Heart right ventricle (tissue), 16 donors: ENCODE results near the gene USP6. TPM values are rescaled to one million over a fixed set of nuclear protein-coding genes. Genes with fewer than 3 reads are reported as not detected.
"Not testable (repeated sequence)": the region's sequence is repeated elsewhere in the genome, so short reads cannot be mapped to it uniquely, and the experiment has no call there.

Experiments
- ATAC-seq, 8 donors: fragments of 200-7000 bp; cut with Tn5 transposase; one replicate each; pipeline ENCODE4 v1.9.1; 2020; ENCODE audit warnings: mild to moderate bottlenecking in 8 of 8, moderate library complexity in 8 of 8, moderate number of reproducible peaks in 1 of 8
- DNase-seq, 2 donors: peaks; one replicate each; pipeline ENCODE4 v3.0.0-alpha.2; 2020
- H3K27ac ChIP-seq, 10 donors: fragments of 200-600 bp; sonication (generic) in 2 of 10; one replicate each; pipeline versions ENCODE4 v1.5.0 to v1.8.0; 2020 to 2022; ENCODE audit warnings: mild to moderate bottlenecking in 3 of 10
- H3K27me3 ChIP-seq, 7 donors: fragments of 200-600 bp; one replicate each; pipeline ENCODE4 v1.8.0; 2021 to 2022; ENCODE audit warnings: mild to moderate bottlenecking in 2 of 7
- H3K36me3 ChIP-seq, 9 donors: fragments of 200-600 bp; sonication (generic) in 1 of 9; one replicate each; pipeline versions ENCODE4 v1.5.0 to v1.8.0; 2020 to 2022; ENCODE audit warnings: mild to moderate bottlenecking in 2 of 9
- H3K4me1 ChIP-seq, 9 donors: fragments of 200-600 bp; sonication (generic) in 1 of 9; one replicate each; pipeline versions ENCODE4 v1.5.0 to v1.8.0; 2020 to 2022; ENCODE audit warnings: mild to moderate bottlenecking in 4 of 9
- H3K4me3 ChIP-seq, 10 donors: fragments of 200-600 bp; sonication (generic) in 2 of 10; one replicate each; pipeline versions ENCODE4 v1.5.0 to v1.8.0; 2020 to 2022; ENCODE audit warnings: mild to moderate bottlenecking in 7 of 10, moderate library complexity in 2 of 10
- H3K9me3 ChIP-seq, 11 donors: fragments of 200-600 bp in 10 of 11; sonication (generic) in 2 of 11; one replicate each; pipeline versions ENCODE4 v1.5.0 to v1.8.0; 2013 to 2022; ENCODE audit warnings: mild to moderate bottlenecking in 2 of 11, control low read depth in 1 of 11, moderate library complexity in 1 of 11
- WGBS, 2 donors: extraction: QIAGEN DNeasy Blood & Tissue Kit; methylation state at CpG; one replicate each; pipeline ENCODE4 v1.1.7; 2013; ENCODE audit warnings: inconsistent platforms in 1 of 2; 5-methylcytosine and 5-hydroxymethylcytosine counted together
- intact Hi-C, 10 donors: fragments of 100-400 bp; cut with DNase I; formaldehyde crosslinking; loops; one replicate each; pipeline versions ENCODE4 v1.11.1 to v1.14.2; 2022
- long read RNA-seq, 3 donors: library from polyadenylated mRNA; unstranded; transcript quantifications; one replicate each; pipeline ENCODE4 v2.0.0, GENCODE V29; 2020 to 2021
- polyA plus RNA-seq, 2 donors: library from polyadenylated mRNA; stranded (reverse); fragments of 200-250 nt; gene quantifications; one replicate each; pipeline ENCODE4 v1.2.3, GENCODE V29; 2013
- total RNA-seq, 10 donors: library from RNA; stranded (reverse); fragmentation: NEBNext Ultra II Directional in 3 of 10; extraction: Animal tissue kit (Norgen Biotek cat#: 25700) in 3 of 10; gene quantifications; one replicate each; pipeline versions ENCODE4 v1.2.1 to v1.2.4, GENCODE V29; 2021 to 2023
- TF ChIP-seq, protein P1 (sequence below), 9 donors: fragments of 200-600 bp; sonication (generic) in 2 of 9; IDR thresholded peaks; one replicate each; pipeline versions ENCODE4 v1.5.0 to v1.8.0; 2021 to 2022; ENCODE audit warnings: antibody characterized with exemption in 9 of 9, mild to moderate bottlenecking in 5 of 9, moderate library complexity in 1 of 9
- donor health status: Arrhythmogenic right ventricular cardiomyopathy.
- donor health status: ischemic (EF 13 %, LVEDD 7.1; RV severe dilation, severe dysfunction).
- donor health status: healthy with polysubstance abuse.
- donor health status: DM: no; HTN: yes; CAD: no.
- donor health status: DM: no; HTN: no; CAD: no.
- donor health status: ischemic (EF 25% LVEDD 6.9; RV normal size, moderate dysfunction).
- donor health status: ischemic (EF 25% LVEDD 5.7; RV mildly dilated, moderate dysfunction).
- donor health status: healthy.
- donor health status: DM: yes; HTN: yes; CAD: no.
- donor health status: Ischemic cardiomyopathy.
- donor health status: ischemic (EF 35%, LVEDD 5.7; RV mildly dilated, moderate dysfunction).
- donor health status: nonischemic (EF 11% LVEDD 7.7; RV severe dilation, severe dysfunction).
- donor health status: DM: yes; HTN: yes; CAD: no.
- donor health status: PGD.
- donor health status: ischemic (EF 29% LVEDD 5.4; RV normal size, mild dysfunction).
- donor health status: nonischemic (EF 23%, LVEDD 6.1; RV moderate dilation, normal function).

USP6 gene
- total RNA-seq = 1 to 10 TPM in 2 of 10 donors, under 1 TPM in 7, not detected in 1; 0.05 to 1.6 (median 0.06) TPM
- polyA plus RNA-seq = under 1 TPM; 0.01 to 0.07 TPM
- long read RNA-seq, donor 1 = 0 reads
- long read RNA-seq, donor 2 = 0 reads
- long read RNA-seq, donor 3 = 0 reads

- peaks cover 0 to 44% (median 31%) of the 10 kb centered on the region in 7 donors for H3K27me3 ChIP-seq
Observed at GRCh38 chr17:5115673-5116651, at the start of gene USP6. Gene USP6 (plus strand): TSS chr17:5116032. CDS start chr17:5130368, 14,336 bp downstream.

DNA sequence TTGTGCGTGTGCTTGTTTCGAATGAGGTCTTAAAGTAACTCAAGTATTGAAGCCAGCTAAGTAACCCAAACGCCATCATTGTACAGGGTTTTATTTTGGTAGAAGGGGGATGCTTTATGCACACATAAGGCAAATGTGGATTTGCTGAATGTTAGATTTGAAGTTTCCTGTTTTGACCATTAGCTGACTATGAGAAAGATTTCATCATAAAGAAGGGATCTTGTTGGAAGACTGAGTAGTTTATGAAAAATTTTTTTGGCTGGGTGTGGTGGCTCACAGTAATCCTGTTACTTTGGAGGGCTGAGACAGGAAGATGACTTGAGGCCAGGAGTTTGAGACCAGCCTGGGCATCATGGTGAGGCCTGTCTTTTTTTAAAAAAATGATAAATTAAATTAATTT, 47.6 kb upstream of the USP6 start:
- TF ChIP-seq, protein P1, sequence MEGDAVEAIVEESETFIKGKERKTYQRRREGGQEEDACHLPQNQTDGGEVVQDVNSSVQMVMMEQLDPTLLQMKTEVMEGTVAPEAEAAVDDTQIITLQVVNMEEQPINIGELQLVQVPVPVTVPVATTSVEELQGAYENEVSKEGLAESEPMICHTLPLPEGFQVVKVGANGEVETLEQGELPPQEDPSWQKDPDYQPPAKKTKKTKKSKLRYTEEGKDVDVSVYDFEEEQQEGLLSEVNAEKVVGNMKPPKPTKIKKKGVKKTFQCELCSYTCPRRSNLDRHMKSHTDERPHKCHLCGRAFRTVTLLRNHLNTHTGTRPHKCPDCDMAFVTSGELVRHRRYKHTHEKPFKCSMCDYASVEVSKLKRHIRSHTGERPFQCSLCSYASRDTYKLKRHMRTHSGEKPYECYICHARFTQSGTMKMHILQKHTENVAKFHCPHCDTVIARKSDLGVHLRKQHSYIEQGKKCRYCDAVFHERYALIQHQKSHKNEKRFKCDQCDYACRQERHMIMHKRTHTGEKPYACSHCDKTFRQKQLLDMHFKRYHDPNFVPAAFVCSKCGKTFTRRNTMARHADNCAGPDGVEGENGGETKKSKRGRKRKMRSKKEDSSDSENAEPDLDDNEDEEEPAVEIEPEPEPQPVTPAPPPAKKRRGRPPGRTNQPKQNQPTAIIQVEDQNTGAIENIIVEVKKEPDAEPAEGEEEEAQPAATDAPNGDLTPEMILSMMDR (IDR thresholded peaks at IDR 0.05) = no peak
- H3K27me3 ChIP-seq = peaks cover 0 to 5% (median 0%) of the 10 kb centered on the region in 7 donors
- H3K27ac ChIP-seq = no peak overlapping the region
- no peak overlapping the region for H3K4me3 ChIP-seq
- H3K36me3 ChIP-seq = no peaks in the 10 kb centered on the region
- 84 to 91% methylated on average over 3 of the region's 3 CpGs for WGBS, 2 donors
- DNase-seq = no peak
- ATAC-seq = no peak
- H3K4me1 ChIP-seq = no peaks in the 10 kb centered on the region
- intact Hi-C loops = loop anchor here in 2 of 10 donors (10.0 kb wide), 1 partner anchor 153 kb away; no protein-coding TSS in a partner anchor
- H3K9me3 ChIP-seq = no peaks in the 10 kb centered on the region

More at GRCh38 chr17:5115673-5116651, at the start of gene USP6:
- Histone ChIP-seq H3K4me1 (peaks cover 0 to 23% (median 4%) of the 10 kb centered on the region in 9 donors), H3K4me3 (peak within 1 kb of the TSS in 5 of 10 donors; percentile 10 to 66 (median 62)), H3K36me3 (peaks cover 0 to 23% (median 0%) of the 10 kb centered on the region in 9 donors), H3K27ac (peak within 1 kb of the TSS in 3 of 10 donors; percentile 27 to 76 (median 71)), H3K9me3 (peaks cover 0 to 8% (median 0%) of the 10 kb centered on the region in 11 donors)
- WGBS, 2 donors = 13 to 19% methylated on average over 85 to 87 of the region's 87 CpGs
- TF ChIP-seq, protein P1 (IDR thresholded peaks at IDR 0.05) = no peak
- intact Hi-C loops = no loop called here
- ATAC-seq = peak in 2 of 8 donors; percentile 37 to 50
- peak in 1 of 2 donors; percentile 74 for DNase-seq

- Histone ChIP-seq H3K36me3 (no peaks in the 10 kb centered on the region), H3K4me1 (no peaks in the 10 kb centered on the region), H3K9me3 (no peaks in the 10 kb centered on the region), H3K4me3 (no peak overlapping the region), H3K27ac (no peak overlapping the region), H3K27me3 (peaks cover 0 to 4% (median 0%) of the 10 kb centered on the region in 7 donors)
- intact Hi-C loops = loop anchor here in 2 of 10 donors (10.0 kb wide), 1 partner anchor 155 kb away; no protein-coding TSS in a partner anchor
- DNase-seq (no peak), ATAC-seq (no peak)
- TF ChIP-seq, protein P1 (IDR thresholded peaks at IDR 0.05) = no peak
- 81 to 86% methylated on average over 4 of the region's 4 CpGs for WGBS, 2 donors
Observed at GRCh38 chr17:5069724-5070123, 46.1 kb upstream of the USP6 start.

DNA sequence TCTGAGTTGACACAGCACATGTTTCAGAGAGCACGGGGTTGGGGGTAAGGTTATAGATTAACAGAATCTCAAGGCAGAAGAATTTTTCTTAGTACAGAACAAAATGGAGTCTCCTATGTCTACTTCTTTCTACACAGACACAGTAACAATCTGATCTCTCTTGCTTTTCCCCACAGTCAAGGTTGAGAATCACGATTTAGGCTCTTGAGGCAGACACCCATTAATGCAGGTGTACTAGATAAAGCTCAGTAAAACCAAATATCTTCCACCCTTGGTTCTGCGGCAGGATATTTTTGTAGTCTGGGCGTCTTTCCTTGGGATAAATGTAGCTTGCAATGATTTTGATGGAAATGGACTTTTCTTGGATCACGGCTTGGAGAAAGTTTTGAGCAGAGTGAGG, 40.4 kb upstream of the USP6 start:
- intact Hi-C loops = not testable (repeated sequence)

DNA sequence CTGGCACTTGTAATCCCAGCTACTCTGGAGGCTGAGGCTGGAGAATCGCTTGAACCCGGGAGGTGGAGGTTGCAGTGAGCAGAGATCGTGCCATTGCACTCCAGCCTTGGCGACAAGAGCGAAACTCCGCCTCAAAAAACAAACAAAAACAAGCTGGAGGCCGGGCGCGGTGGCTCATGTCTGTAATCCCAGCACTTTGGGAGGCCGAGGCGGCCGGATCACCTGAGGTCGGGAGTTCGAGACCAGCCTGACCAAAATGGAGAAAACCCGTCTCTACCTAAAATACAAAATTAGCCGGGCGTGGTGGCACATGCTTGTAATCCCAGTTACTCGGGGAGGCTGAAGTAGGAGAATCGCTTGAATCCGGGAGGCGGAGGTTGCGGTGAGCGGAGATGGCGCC, 38.6 kb upstream of the USP6 start:
- intact Hi-C loops, H3K9me3 ChIP-seq, H3K27me3 ChIP-seq, H3K36me3 ChIP-seq, DNase-seq: not testable (repeated sequence)
- peak in 1 of 8 donors; percentile 3 for ATAC-seq
- Histone ChIP-seq H3K4me3 (peak overlapping the region in 8 of 10 donors; percentile 62 to 91 (median 88)), H3K27ac (peak overlapping the region in 7 of 10 donors; percentile 79 to 94 (median 91)), H3K4me1 (peaks cover 2 to 39% (median 18%) of the 10 kb centered on the region in 9 donors)
- 97 to 98% methylated on average over 24 of the region's 24 CpGs for WGBS, 2 donors

More for the DNA sequence above, 40.4 kb upstream of the USP6 start:
- not testable (repeated sequence) for H3K9me3 ChIP-seq, H3K36me3 ChIP-seq, H3K27ac ChIP-seq, H3K4me3 ChIP-seq, DNase-seq, H3K27me3 ChIP-seq, ATAC-seq
- H3K4me1 ChIP-seq = peaks cover 2 to 30% (median 18%) of the 10 kb centered on the region in 9 donors
- WGBS, 2 donors = 89 to 93% methylated on average over 4 of the region's 5 CpGs
